ENCODE data around the gene SFR1. TPM values are rescaled to one million over a fixed set of nuclear protein-coding genes. Genes with fewer than 3 reads are reported as not detected.

Gene SFR1
- polyA plus RNA-seq, 1 donor (not counting 4 experiments of a cell fraction or from before 2014, with no cell fraction given) = 10.4 TPM

GRCh38 chr10:104077247-104077646, 44.7 kb upstream of the SFR1 start:
- no peaks in the 10 kb centered on the region for H3K27me3 ChIP-seq (ENCODE audit: control insufficient read depth, extremely low read depth, insufficient read depth, low read length)
- FAIRE-seq (no peak), DNase-seq (ENCODE audit: low read depth, low spot score) (no peak)
- dilution Hi-C loops (cut with MboI; ENCODE audit: extremely low pct_ligation_motif_present, low sequenced_read_pairs) = no loop called here
- no peak overlapping the region for H3K9ac ChIP-seq (ENCODE audit: control insufficient read depth, extremely low read depth, insufficient read depth, low read length)
- peaks cover 80% of the 10 kb centered on the region for H3K79me2 ChIP-seq (ENCODE audit: control insufficient read depth, insufficient read depth, low read length)
- H2AFZ ChIP-seq (ENCODE audit: control insufficient read depth, low read length) = no peak overlapping the region
- H4K20me1 ChIP-seq (ENCODE audit: control insufficient read depth, extremely low read depth, insufficient read depth, low read length) = peaks cover 17% of the 10 kb centered on the region
- no peaks in the 10 kb centered on the region for H3K9me3 ChIP-seq (ENCODE audit: control insufficient read depth, low read depth, low read length)
- peaks cover 49 to 87% of the 10 kb centered on the region in 2 experiments for H3K36me3 ChIP-seq (ENCODE audit: control insufficient read depth in 2 of 2, extremely low read depth in 1 of 2, insufficient read depth in 2 of 2, low read length in 2 of 2)
- H3K4me2 ChIP-seq (ENCODE audit: control insufficient read depth, extremely low read depth, insufficient read depth, low read depth, low read length) = no peak overlapping the region
- H3K27ac ChIP-seq (ENCODE audit: control insufficient read depth, insufficient read depth, low read length) = no peak overlapping the region
- H3K4me1 ChIP-seq (ENCODE audit: control insufficient read depth, extremely low read depth, insufficient read depth, low read length) = peaks cover 19% of the 10 kb centered on the region
- H3K9me1 ChIP-seq (ENCODE audit: control insufficient read depth, extremely low read depth, insufficient read depth, low read length) = no peaks in the 10 kb centered on the region
- no peak for TF ChIP-seq CTCF (optimal IDR thresholded peaks at IDR 0.05 in 1 of 3, IDR thresholded peaks at IDR 0.05 in 1 of 3, conservative IDR thresholded peaks at IDR 0.05 in 1 of 3; ENCODE audit: extremely low read depth in 1 of 3, insufficient read depth in 2 of 3, low read length in 3 of 3)
- H3K4me3 ChIP-seq (ENCODE audit: control insufficient read depth in 2 of 3, extremely low read depth in 1 of 3, insufficient read depth in 2 of 3, low read depth in 1 of 3, low read length in 3 of 3) = no peak overlapping the region

GRCh38 chr10:104077663-104078151, 44.3 kb upstream of the SFR1 start:
- Histone ChIP-seq H3K9ac (ENCODE audit: control insufficient read depth, extremely low read depth, insufficient read depth, low read length) (no peak overlapping the region), H3K4me3 (ENCODE audit: control insufficient read depth in 2 of 3, extremely low read depth in 1 of 3, insufficient read depth in 2 of 3, low read depth in 1 of 3, low read length in 3 of 3) (no peak overlapping the region), H3K4me2 (ENCODE audit: control insufficient read depth, extremely low read depth, insufficient read depth, low read depth, low read length) (no peak overlapping the region), H3K36me3 (ENCODE audit: control insufficient read depth in 2 of 2, extremely low read depth in 1 of 2, insufficient read depth in 2 of 2, low read length in 2 of 2) (peaks cover 45 to 87% of the 10 kb centered on the region in 2 experiments), H4K20me1 (ENCODE audit: control insufficient read depth, extremely low read depth, insufficient read depth, low read length) (peaks cover 17% of the 10 kb centered on the region), H3K9me1 (ENCODE audit: control insufficient read depth, extremely low read depth, insufficient read depth, low read length) (no peaks in the 10 kb centered on the region), H3K79me2 (ENCODE audit: control insufficient read depth, insufficient read depth, low read length) (peaks cover 85% of the 10 kb centered on the region), H3K27ac (ENCODE audit: control insufficient read depth, insufficient read depth, low read length) (no peak overlapping the region), H2AFZ (ENCODE audit: control insufficient read depth, low read length) (no peak overlapping the region), H3K27me3 (ENCODE audit: control insufficient read depth, extremely low read depth, insufficient read depth, low read length) (no peaks in the 10 kb centered on the region), H3K9me3 (ENCODE audit: control insufficient read depth, low read depth, low read length) (no peaks in the 10 kb centered on the region), H3K4me1 (ENCODE audit: control insufficient read depth, extremely low read depth, insufficient read depth, low read length) (peaks cover 24% of the 10 kb centered on the region)
- TF ChIP-seq EZH2 (IDR thresholded peaks at IDR 0.05; ENCODE audit: low read length) = no peak
- no peak for TF ChIP-seq CTCF (optimal IDR thresholded peaks at IDR 0.05 in 1 of 3, IDR thresholded peaks at IDR 0.05 in 1 of 3, conservative IDR thresholded peaks at IDR 0.05 in 1 of 3; ENCODE audit: extremely low read depth in 1 of 3, insufficient read depth in 2 of 3, low read length in 3 of 3)
- dilution Hi-C loops (cut with MboI; ENCODE audit: extremely low pct_ligation_motif_present, low sequenced_read_pairs) = no loop called here
- no peak for FAIRE-seq
- DNase-seq (ENCODE audit: low read depth, low spot score) = no peak
